Measurements from ENCODE around the gene FOXA3.

Gene FOXA3

DNA sequence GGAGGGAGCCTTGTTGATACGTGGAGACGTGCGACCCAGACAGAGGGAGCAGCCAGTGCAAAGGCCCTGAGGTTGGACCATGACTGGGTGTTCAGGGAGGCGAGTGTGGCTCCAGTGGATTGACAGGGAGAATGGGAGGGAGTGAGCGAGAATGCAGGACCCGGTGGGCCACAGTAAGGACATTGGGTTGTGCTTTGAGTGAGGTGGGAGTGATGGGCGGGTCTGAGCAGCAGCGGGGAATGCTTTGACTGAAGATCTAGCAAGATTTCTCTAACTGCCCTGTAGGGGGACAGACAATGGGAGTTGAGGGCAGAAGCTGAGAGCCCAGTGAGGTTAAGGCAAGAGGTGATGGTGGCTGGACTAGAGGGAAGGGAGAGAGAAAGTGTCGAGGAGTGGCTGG lies 58.2 kb downstream of the FOXA3 start:
- DNase-seq (ENCODE audit: low spot score) = no peak

Data from activated CD4-positive, alpha-beta T cell treated with anti-CD3 and anti-CD28 coated beads, Interleukin-2, Interleukin-4, amounts not matched to agents 100 ng/mL and 50 ng/mL, durations not matched to agents 16 hours and 8 hours (primary cell).